Liver (tissue), 9 donors: Measurements from ENCODE around the gene PLPP6. TPM values are rescaled to one million over a fixed set of nuclear protein-coding genes. Genes with fewer than 3 reads are reported as not detected.

Experiments used
- DNase-seq: peaks from one replicate; pipeline ENCODE4 v3.0.0-alpha.2; 2017; ENCODE audit warnings: low spot score
- H3K27ac ChIP-seq, 2 donors: one replicate each; pipeline ENCODE4 v1.7.0; 2013; ENCODE audit warnings: inconsistent platforms in 2 of 2, low read length in 2 of 2, control low read depth in 1 of 2, low read depth in 1 of 2, mild to moderate bottlenecking in 1 of 2
- H3K27me3 ChIP-seq, 4 donors: one replicate each; pipeline versions ENCODE4 v1.6.1 to v1.7.0; 2013; ENCODE audit warnings: low read length in 3 of 4, inconsistent platforms in 1 of 4, mild to moderate bottlenecking in 1 of 4, moderate library complexity in 1 of 4; ENCODE audit not compliant: control insufficient read depth in 4 of 4, insufficient read depth in 4 of 4
- H3K36me3 ChIP-seq, 4 donors: one replicate each; pipeline versions ENCODE4 v1.6.1 to v1.7.0; 2013; ENCODE audit warnings: low read length in 3 of 4, mild to moderate bottlenecking in 3 of 4, low read depth in 1 of 4, moderate library complexity in 1 of 4; ENCODE audit not compliant: control insufficient read depth in 4 of 4, insufficient read depth in 3 of 4
- H3K4me1 ChIP-seq, 4 donors: one replicate each; pipeline versions ENCODE4 v1.6.1 to v1.7.0; 2013; ENCODE audit warnings: low read length in 3 of 4, mild to moderate bottlenecking in 3 of 4, moderate library complexity in 1 of 4; ENCODE audit not compliant: control insufficient read depth in 4 of 4, insufficient read depth in 4 of 4
- H3K4me3 ChIP-seq, 3 donors: one replicate each; pipeline versions ENCODE4 v1.6.1 to v1.7.0; 2013; ENCODE audit warnings: low read length in 3 of 3, control low read depth in 1 of 3, low read depth in 1 of 3, mild to moderate bottlenecking in 1 of 3
- H3K9ac ChIP-seq, 2 donors: one replicate each; pipeline ENCODE4 v1.7.0; 2013; ENCODE audit warnings: low read length in 2 of 2, mild to moderate bottlenecking in 2 of 2, moderate library complexity in 2 of 2, control low read depth in 1 of 2, low read depth in 1 of 2
- H3K9me3 ChIP-seq, 4 donors: one replicate each; pipeline versions ENCODE4 v1.6.1 to v1.7.0; 2013; ENCODE audit warnings: low read length in 3 of 4; ENCODE audit not compliant: control insufficient read depth in 4 of 4
- ATF3 ChIP-seq: IDR thresholded peaks from 2 replicates; pipeline ENCODE4 v1.6.1; 2016; ENCODE audit warnings: antibody characterized with exemption
- EGR1 ChIP-seq, 2 donors: IDR thresholded peaks; 2 replicates each; pipeline ENCODE4 v1.6.1; 2016 to 2018; ENCODE audit warnings: antibody characterized with exemption in 2 of 2, low read depth in 2 of 2
- FOXA1 ChIP-seq: IDR thresholded peaks from 2 replicates; pipeline ENCODE4 v1.6.1; 2016; ENCODE audit warnings: antibody characterized with exemption
- FOXA2 ChIP-seq: IDR thresholded peaks from 2 replicates; pipeline ENCODE4 v1.6.1; 2016; ENCODE audit warnings: antibody characterized with exemption
- GABPA ChIP-seq, 2 donors: IDR thresholded peaks in 1 of 2; conservative IDR thresholded peaks in 1 of 2; 2 replicates each; pipeline ENCODE4 v1.6.1; 2016; ENCODE audit warnings: antibody characterized with exemption in 2 of 2, mild to moderate bottlenecking in 1 of 2, moderate library complexity in 1 of 2
- HNF4A ChIP-seq, 2 donors: conservative IDR thresholded peaks; 2 replicates each; pipeline ENCODE4 v1.6.1; 2016; ENCODE audit warnings: antibody characterized with exemption in 2 of 2, mild to moderate bottlenecking in 2 of 2
- HNF4G ChIP-seq: IDR thresholded peaks from 2 replicates; pipeline ENCODE4 v1.6.1; 2016; ENCODE audit warnings: antibody characterized with exemption
- JUND ChIP-seq, 2 donors: IDR thresholded peaks; 2 replicates each; pipeline ENCODE4 v1.6.1; 2016; ENCODE audit warnings: antibody characterized with exemption in 2 of 2
- MAX ChIP-seq: IDR thresholded peaks from 2 replicates; pipeline ENCODE4 v1.6.1; 2016; ENCODE audit warnings: antibody characterized with exemption
- NR2F2 ChIP-seq: IDR thresholded peaks from 2 replicates; pipeline ENCODE4 v1.6.1; 2016; ENCODE audit warnings: antibody characterized with exemption
- RAD21 ChIP-seq, 2 donors: IDR thresholded peaks; 2 replicates each; pipeline ENCODE4 v1.6.1; 2016; ENCODE audit warnings: antibody characterized with exemption in 2 of 2, mild to moderate bottlenecking in 2 of 2
- REST ChIP-seq: IDR thresholded peaks from 2 replicates; pipeline ENCODE4 v1.6.1; 2016; ENCODE audit warnings: antibody characterized with exemption, mild to moderate bottlenecking
- RXRA ChIP-seq, 2 donors: IDR thresholded peaks; 2 replicates each; pipeline ENCODE4 v1.6.1; 2017 to 2018; ENCODE audit warnings: antibody characterized with exemption in 2 of 2, mild to moderate bottlenecking in 1 of 2
- SP1 ChIP-seq: IDR thresholded peaks from 2 replicates; pipeline ENCODE4 v1.6.1; 2018; ENCODE audit warnings: antibody characterized with exemption, mild to moderate bottlenecking
- TAF1 ChIP-seq: conservative IDR thresholded peaks from 2 replicates; pipeline ENCODE4 v1.6.1; 2016; ENCODE audit warnings: antibody characterized with exemption, mild to moderate bottlenecking
- YY1 ChIP-seq: IDR thresholded peaks from 2 replicates; pipeline ENCODE4 v1.6.1; 2016; ENCODE audit warnings: antibody characterized with exemption, mild to moderate bottlenecking
- ZBTB33 ChIP-seq: IDR thresholded peaks from 2 replicates; pipeline ENCODE4 v1.6.1; 2016; ENCODE audit warnings: antibody characterized with exemption
- WGBS: extraction: QIAGEN DNeasy Blood & Tissue Kit; methylation state at CpG from one replicate; pipeline ENCODE4 v1.1.7; 2013; 5-methylcytosine and 5-hydroxymethylcytosine counted together
- polyA plus RNA-seq, 2 donors: library from polyadenylated mRNA; stranded (reverse) in 1 of 2; unstranded in 1 of 2; fragments of 200-250 nt in 1 of 2; fragments of >200 nt in 1 of 2; fragmentation: Nextera tagmentation in 1 of 2; extraction: Ambion mirVana in 1 of 2; gene quantifications; one replicate each; pipeline versions ENCODE4 v1.2.1 to v1.2.3, GENCODE V29; 2013 to 2015
- total RNA-seq, 2 donors: library from RNA; depleted of rRNA; stranded (reverse); fragments of >200 nt; gene quantifications; one replicate each; pipeline ENCODE4 v1.2.3, GENCODE V29; 2014
- donor health status: healthy.
- donor health status: healthy.
- donor health status: healthy.
- donor health status: healthy.
- donor health status: healthy.

PLPP6 gene
- total and polyA plus RNA-seq, 4 donors = 9.5 to 11.8 (median 11.1) TPM

- 94% methylated on average over 2 of the region's 2 CpGs for WGBS
- TF ChIP-seq RAD21 (IDR thresholded peaks at IDR 0.05) (no peak), ATF3 (no peak), FOXA1 (no peak), NR2F2 (no peak), SP1 (no peak), TAF1 (no peak), YY1 (no peak), EGR1 (IDR thresholded peaks at IDR 0.05; ENCODE audit: low read depth in 2 of 2) (no peak), GABPA (IDR thresholded peaks at IDR 0.05 in 1 of 2, conservative IDR thresholded peaks at IDR 0.05 in 1 of 2) (no peak), ZBTB33 (no peak), HNF4G (no peak), JUND (IDR thresholded peaks at IDR 0.05) (no peak), HNF4A (conservative IDR thresholded peaks at IDR 0.05) (no peak), RXRA (IDR thresholded peaks at IDR 0.05) (no peak), MAX (no peak)
- Histone ChIP-seq H3K9me3 (no peaks in the 10 kb centered on the region), H3K4me1 (no peaks in the 10 kb centered on the region), H3K36me3 (peaks cover 0 to 4% (median 0%) of the 10 kb centered on the region in 4 donors), H3K27me3 (no peaks in the 10 kb centered on the region), H3K9ac (no peak overlapping the region), H3K4me3 (no peak overlapping the region), H3K27ac (no peak overlapping the region)
- no peak for DNase-seq
Measured at GRCh38 chr9:4642351-4642750, 19.7 kb upstream of the PLPP6 start.

GRCh38 chr9:4654084-4654483, 8.0 kb upstream of the PLPP6 start:
- Histone ChIP-seq H3K9ac (no peak overlapping the region), H3K36me3 (peaks cover 0 to 3% (median 0%) of the 10 kb centered on the region in 4 donors), H3K4me3 (no peak overlapping the region), H3K27me3 (no peaks in the 10 kb centered on the region), H3K27ac (no peak overlapping the region), H3K9me3 (no peaks in the 10 kb centered on the region), H3K4me1 (peaks cover 6 to 12% (median 9%) of the 10 kb centered on the region in 4 donors)
- WGBS = 93% methylated on average over 9 of the region's 9 CpGs
- TF ChIP-seq EGR1 (IDR thresholded peaks at IDR 0.05; ENCODE audit: low read depth in 2 of 2) (no peak), NR2F2 (no peak), REST (no peak), RXRA (IDR thresholded peaks at IDR 0.05) (no peak), JUND (IDR thresholded peaks at IDR 0.05) (no peak), TAF1 (no peak), SP1 (no peak), HNF4A (conservative IDR thresholded peaks at IDR 0.05) (no peak), ZBTB33 (no peak), FOXA2 (no peak), MAX (no peak), ATF3 (no peak)
- no peak for DNase-seq
